SK-N-DZ (cell line): ENCODE results near the gene KLHL29.

Source experiments
- DNase-seq: peaks from one replicate; pipeline ENCODE4 v3.0.0-alpha.2; 2015; ENCODE audit warnings: low spot score

The KLHL29 gene

GRCh38 chr2:23654756-23655155 is 269.8 kb downstream of the KLHL29 start:
- no peak for DNase-seq

DNA sequence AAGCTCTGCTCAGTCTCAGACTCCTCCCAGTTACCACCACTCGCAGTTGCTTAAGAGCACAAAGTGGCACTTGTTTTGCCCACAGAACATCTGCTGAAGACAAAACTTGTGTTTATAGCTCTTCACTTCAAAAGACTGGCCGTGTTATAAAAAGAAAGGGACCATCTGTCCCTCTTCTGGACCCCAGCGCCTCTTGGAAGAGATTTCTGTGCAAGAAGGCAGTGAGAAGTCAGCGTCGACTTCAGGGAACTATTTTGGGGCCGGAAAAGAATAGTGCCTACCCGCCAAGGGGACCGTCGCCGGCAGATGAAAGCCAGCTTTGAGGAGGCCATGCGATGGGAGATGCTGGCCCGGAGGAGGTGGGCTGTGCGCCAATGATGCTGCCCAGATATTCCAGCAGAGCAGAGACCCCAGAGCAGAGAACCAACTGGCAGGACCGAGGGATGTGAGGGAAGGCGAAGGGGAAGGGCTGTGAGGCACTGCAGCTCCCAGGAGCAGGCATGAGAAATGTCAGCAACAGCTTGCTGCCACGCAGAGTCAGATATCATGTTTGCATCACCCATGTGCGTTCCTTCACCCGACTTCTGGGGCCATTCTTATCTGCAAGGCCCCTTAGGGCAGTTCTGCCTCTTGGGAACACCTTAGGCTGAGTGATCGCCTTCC is 271.1 kb downstream of the KLHL29 start:
- DNase-seq = no peak

- no peak for DNase-seq
Measured at GRCh38 chr2:23656597-23656973, 271.6 kb downstream of the KLHL29 start.

DNA sequence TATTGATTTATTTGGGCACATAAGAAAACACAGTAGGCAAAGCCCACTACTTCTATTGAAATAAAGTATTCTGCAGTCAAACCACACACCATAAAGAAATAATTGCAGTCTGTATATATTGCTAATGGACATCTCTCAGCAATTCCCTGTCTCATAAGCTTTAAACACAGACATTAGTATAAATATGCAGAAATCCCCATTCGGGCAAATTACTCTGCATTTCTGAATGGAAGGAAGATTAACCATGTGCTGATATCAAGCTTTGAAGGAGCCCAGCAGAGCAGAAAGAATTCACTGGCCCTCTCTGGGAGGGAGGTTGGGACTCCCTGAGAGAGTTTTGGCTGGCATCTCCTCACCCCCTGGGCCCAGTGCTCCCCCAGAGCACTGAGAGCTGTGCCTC is 272.4 kb downstream of the KLHL29 start:
- DNase-seq = no peak

DNA sequence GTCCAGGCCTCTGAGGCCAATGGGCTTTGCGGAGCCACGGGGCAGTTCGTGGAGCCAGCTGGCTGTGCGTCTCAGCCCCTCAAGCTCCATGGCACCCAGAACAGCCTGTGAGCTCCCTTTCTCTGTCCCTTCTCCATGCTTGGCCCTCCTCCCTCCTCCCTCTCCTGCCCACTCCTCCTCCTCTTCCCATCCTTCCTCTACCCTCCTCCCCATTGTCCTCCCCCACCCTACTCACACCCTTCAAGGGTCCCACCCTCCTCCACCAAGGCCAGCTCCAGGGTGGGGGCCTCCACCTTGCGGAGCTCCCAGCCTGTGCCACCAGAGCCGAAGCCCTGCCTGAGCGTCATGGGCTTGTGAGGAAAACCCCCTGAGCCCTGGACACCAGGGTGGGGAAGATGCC is 273.0 kb downstream of the KLHL29 start:
- DNase-seq = no peak

GRCh38 chr2:23658466-23658942 is 273.5 kb downstream of the KLHL29 start:
- DNase-seq = no peak

DNA sequence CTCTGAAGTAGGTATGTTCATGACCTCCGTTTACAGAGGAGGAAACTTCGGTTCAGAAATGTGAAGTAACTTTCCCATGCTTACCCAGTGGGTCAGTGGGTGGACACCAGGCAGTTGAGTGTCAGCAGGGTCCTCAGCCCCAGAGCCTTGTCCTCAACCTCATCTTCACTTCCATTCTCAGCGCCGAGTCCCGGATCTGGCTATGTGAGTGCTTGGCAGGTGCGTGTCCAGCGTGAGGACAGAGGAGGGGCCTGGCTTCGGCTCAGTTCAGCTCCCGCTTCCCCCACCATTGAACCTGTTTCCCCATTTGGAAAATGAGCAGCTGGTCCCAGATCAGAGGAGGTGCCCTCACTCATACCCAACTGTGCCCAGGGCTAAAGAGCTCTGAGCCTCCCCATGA is 274.3 kb downstream of the KLHL29 start:
- DNase-seq = no peak

DNA sequence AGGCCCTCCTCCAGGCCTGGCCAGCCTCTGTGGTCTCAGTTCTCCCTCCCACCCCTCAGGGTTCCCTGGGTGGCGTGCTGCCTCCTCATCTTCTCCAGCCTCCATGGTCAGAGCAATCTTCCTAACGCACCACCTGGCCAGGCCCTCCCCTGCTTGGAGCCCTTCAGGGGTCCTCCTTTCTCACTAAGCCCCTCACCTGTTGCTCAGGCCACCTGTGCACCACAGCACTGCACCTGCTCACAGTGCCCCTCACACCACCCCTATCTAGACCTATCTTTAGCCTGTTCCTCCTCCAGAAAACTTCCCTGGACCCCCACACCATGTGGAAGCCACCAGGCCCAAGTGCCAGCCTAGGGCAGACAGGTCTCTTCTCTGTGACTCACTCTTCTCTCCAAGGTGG is 274.8 kb downstream of the KLHL29 start:
- DNase-seq = no peak

DNA sequence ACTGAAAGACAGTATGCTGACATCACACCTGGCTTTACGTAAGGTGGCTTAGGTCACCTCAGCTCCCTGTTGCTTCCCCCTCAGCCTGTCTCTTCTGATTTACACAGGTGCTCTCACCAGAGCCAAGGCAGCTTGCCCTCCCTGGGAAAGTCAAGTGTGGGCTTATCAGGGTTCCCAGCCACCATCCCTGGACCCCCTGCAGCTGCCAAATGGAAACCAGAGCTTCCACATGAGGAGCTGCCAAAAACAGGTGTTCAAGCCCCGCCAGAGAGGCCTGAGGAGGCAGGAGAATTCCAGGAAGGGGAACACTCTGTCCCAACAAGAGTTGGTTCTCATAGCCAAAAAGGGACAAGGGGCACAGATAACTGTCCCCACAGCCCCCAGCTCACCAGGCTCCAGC is 275.3 kb downstream of the KLHL29 start:
- DNase-seq = no peak

- no peak for DNase-seq
Measured at GRCh38 chr2:23661276-23662050, 276.5 kb downstream of the KLHL29 start.

DNA sequence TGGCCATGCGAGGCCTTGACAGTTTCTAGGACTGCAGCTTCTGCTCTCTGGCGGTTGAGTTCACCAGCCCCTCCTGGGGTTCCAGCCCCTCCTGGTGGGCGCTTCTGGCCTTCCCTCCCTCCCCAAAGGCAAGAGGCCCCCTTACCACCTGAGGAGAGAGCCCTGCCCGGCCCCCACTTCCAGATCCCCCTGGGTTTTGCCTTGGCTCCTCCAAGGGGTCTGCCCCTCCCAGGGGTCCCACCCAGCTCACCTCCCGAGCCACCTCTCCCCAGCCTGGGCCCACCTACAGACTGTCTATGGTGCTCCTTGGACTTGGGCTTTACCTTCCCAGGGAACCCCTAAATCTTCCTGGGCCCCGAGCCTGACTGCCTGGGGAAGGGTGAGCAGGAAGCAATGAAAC is 277.5 kb downstream of the KLHL29 start:
- no peak for DNase-seq

- no peak for DNase-seq
Measured at GRCh38 chr2:23662941-23663920, 278.3 kb downstream of the KLHL29 start.

- no peak for DNase-seq
Measured at GRCh38 chr2:23664066-23664788, 279.2 kb downstream of the KLHL29 start.

DNA sequence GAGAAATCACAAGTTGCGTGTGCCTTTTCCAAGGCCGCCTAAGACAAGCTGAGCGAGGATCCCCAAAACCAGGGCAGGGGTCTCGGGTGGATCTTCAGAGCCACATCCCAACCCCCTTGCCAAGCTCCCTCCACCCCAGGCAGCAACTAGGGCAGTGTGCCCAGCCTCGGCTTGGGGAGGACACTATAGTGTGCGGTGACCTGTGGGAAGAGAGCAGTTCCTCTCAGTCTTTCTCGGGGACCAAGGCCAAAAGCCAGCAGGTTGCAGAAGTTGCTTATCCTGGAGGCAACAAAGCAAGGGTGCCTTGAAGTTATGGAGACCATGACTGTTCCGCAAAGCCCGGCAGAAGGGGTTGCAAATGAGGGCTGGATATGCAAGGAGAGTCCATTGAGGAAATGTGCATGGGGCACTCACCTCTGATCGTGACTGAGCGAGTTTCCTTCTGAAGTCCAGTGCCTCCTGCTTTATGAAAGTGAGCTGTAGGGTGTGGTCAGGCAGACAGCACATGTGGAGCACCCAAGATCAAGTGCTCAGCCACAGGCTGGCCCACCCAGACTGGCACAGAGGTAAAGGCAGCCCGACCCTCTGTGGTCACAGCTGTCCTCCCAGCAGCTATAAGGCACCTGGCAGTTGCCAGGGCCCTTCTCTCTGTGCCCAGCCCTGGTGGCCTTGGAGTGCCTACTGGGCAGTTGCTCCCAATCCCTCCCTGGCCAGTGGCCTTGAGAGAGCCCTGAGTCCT is 281.4 kb downstream of the KLHL29 start:
- DNase-seq = no peak

GRCh38 chr2:23666980-23667357 is 282.0 kb downstream of the KLHL29 start:
- DNase-seq = no peak

GRCh38 chr2:23668756-23669304 is 283.9 kb downstream of the KLHL29 start:
- DNase-seq = no peak

DNA sequence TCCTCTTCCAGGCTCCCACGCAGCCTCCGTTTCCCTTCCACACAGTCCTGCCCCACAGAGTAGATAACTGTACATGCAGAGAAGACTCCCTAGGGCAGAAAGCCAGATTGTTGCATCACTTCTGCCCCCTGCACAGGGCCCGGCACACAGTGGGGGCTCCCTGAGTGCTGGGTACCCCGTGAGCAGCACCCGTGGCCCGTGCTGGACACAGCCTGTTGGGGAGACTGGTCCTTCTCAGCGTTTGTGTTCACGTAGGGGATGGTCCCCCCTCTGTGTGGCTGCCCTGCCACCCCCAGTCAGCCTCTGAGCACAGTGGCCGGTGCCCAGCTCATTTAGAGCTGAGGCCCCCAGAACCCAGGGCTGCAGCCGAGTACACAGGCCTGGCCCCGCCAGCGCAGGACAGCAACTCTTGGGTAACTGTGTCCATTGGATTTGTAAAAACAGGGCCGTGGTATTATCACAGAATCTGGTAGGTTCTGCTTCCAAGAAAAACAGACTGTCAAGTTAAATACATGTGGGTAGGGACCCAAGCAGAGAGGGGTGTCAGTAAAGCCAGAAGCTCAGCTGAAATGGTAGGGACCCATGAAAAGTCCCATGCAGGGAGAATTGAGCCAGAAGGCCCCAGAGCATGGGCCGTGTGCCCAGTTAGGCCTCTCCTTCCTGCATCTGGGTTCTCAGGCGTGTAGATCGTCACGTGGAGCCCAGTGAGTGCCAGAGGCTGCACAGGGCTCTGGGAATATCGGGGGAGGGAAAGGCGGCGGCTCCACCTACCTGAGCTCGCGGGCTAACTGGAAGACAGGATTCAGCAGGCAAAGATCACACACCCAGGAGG is 284.6 kb downstream of the KLHL29 start:
- no peak for DNase-seq

DNA sequence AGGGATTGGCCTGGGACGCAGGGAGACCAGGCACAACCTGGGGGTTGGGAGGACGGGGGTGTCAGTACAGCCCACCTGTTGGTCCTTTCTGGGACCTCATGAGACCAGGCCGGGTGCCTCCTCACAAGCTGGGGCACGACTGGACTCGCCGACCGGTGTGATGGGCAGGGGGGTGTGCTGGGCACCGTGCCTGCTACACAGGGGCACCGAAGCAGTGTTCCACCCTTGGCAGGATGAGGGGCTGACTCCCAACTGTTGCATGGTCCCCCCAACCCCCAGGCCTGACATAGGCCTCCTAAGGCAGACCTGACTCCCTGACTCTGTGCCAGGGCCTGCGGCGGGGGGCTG is 285.2 kb downstream of the KLHL29 start:
- DNase-seq = no peak

GRCh38 chr2:23673082-23673481 is 288.1 kb downstream of the KLHL29 start:
- no peak for DNase-seq
